ENCODE results near the gene VNN1.

The VNN1 gene

DNA sequence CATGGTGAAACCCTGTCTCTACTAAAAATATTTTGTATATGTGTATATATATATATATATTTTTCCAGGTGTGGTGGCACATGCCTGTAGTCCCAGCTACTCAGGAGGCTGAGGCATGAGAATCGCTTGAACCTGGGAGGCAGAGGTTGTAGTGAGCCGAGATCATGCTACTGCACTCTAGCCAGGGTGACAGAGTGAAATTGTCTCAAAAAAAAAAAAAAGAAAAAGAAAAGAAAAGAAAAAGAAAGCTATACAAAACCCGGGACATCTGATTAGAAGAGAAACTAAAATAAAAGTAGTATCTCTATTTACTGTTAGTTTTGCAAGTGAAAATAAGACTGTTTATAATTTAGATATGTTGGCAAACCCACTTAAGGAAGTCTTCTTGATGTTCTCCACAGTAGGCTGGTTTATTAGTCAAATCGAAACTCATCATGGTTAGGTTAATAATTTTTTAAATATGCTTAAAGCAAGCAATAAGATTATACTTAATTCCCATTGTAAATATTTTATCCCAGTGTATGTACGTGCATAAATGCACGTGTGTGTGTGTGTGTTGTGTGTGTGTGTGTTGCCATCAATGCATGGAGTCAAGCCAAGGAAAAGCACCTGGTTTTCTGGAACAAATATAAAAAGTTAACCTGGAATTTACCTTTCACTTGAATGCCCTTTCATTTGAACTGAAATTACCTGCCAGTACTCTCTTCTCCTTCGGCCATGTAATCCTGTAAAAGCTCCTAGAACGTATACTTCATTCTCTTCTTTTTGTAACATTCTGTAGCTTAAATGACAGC lies 36.8 kb upstream of the VNN1 start:
- TF ChIP-seq, protein P1, sequence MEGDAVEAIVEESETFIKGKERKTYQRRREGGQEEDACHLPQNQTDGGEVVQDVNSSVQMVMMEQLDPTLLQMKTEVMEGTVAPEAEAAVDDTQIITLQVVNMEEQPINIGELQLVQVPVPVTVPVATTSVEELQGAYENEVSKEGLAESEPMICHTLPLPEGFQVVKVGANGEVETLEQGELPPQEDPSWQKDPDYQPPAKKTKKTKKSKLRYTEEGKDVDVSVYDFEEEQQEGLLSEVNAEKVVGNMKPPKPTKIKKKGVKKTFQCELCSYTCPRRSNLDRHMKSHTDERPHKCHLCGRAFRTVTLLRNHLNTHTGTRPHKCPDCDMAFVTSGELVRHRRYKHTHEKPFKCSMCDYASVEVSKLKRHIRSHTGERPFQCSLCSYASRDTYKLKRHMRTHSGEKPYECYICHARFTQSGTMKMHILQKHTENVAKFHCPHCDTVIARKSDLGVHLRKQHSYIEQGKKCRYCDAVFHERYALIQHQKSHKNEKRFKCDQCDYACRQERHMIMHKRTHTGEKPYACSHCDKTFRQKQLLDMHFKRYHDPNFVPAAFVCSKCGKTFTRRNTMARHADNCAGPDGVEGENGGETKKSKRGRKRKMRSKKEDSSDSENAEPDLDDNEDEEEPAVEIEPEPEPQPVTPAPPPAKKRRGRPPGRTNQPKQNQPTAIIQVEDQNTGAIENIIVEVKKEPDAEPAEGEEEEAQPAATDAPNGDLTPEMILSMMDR (IDR thresholded peaks at IDR 0.05; ENCODE audit: extremely low read depth, missing control alignments) = no peak
- DNase-seq (ENCODE audit: low spot score) = peak; percentile 45

GRCh38 chr6:132749111-132749510 lies 35.3 kb upstream of the VNN1 start:
- TF ChIP-seq, protein P1 (IDR thresholded peaks at IDR 0.05; ENCODE audit: extremely low read depth, missing control alignments) = no peak
- no peak for DNase-seq (ENCODE audit: low spot score)

DNA sequence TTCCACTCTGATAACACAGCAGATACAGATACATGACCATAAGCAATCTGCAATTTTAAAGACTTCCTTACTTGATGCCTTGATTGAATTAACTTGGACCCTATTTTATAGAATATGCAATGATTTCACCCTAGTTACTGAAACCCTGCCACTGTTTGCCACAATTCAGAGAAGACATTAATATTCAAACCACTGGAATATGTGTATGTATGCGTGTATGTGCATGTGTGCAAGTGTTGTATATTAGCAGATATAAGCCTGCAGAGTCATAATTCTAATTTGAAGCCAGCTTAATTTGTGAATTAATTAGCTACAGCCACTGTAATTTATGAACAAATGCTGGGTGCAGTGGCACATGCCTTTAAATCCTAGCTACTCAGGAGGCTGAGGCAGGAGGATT lies 34.6 kb upstream of the VNN1 start:
- TF ChIP-seq, protein P1 (IDR thresholded peaks at IDR 0.05; ENCODE audit: extremely low read depth, missing control alignments) = no peak
- DNase-seq (ENCODE audit: low spot score) = no peak

DNA sequence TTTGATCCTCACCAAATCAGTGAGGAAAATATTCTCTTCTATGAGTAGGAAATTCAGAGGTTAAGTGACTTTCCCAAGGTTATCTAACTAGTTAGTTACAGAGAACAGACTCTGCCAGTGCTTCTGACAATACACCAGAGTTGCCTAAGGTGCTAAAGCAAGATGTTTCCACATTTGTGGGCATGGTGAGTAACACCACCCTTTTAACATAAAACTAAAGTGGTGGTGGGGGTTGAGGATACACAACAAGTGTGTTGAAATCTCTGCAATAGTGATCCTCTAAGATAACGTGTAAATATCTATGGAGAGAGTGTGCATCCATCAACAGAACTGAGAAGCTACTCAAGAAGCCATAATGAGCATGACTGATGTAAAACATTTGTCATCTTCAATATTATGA lies 32.2 kb upstream of the VNN1 start:
- DNase-seq (ENCODE audit: low spot score) = no peak
- TF ChIP-seq, protein P1 (IDR thresholded peaks at IDR 0.05; ENCODE audit: extremely low read depth, missing control alignments) = no peak

DNA sequence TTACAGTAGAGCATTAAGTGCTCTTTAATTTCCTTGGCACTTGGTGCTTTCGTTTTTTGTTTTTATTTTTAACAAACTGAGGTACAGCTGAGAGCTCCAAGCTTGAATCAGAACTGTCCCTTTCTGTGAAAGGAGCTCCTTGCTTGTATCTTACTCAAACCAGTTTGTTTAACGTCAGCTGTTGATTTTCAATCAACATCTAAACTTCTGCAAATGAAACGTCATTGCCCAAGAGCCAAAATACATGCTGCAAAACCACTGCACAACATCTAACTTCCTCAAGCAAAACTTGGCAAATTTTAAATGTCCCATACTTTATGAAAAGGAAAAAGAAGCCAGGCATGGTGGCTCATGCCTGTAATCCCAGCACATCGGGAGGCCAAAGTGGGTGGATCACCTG lies 28.6 kb upstream of the VNN1 start:
- TF ChIP-seq, protein P1 (IDR thresholded peaks at IDR 0.05; ENCODE audit: extremely low read depth, missing control alignments) = no peak

GRCh38 chr6:132741281-132741680 lies 27.4 kb upstream of the VNN1 start:
- TF ChIP-seq, protein P1 (IDR thresholded peaks at IDR 0.05; ENCODE audit: extremely low read depth, missing control alignments) = no peak

More for the DNA sequence above, 28.6 kb upstream of the VNN1 start:
- no peak for DNase-seq (ENCODE audit: low spot score)

GRCh38 chr6:132736239-132736638 lies 22.4 kb upstream of the VNN1 start:
- TF ChIP-seq, protein P1 (IDR thresholded peaks at IDR 0.05; ENCODE audit: extremely low read depth, missing control alignments) = no peak
- DNase-seq (ENCODE audit: low spot score) = no peak

More at GRCh38 chr6:132741281-132741680, 27.4 kb upstream of the VNN1 start:
- DNase-seq (ENCODE audit: low spot score) = no peak
